ENCODE data around the gene ITGA2B.
"Not testable (repeated sequence)": the region's sequence is repeated elsewhere in the genome, so short reads cannot be mapped to it uniquely, and the experiment has no call there.

ITGA2B gene

GRCh38 chr17:44390250-44390870 lies 911 bp upstream of the ITGA2B start:
- no peak for DNase-seq

GRCh38 chr17:44389723-44390202 lies 314 bp upstream of the ITGA2B start:
- DNase-seq, result no peak

GRCh38 chr17:44387804-44388203 lies 1.6 kb downstream of the ITGA2B start:
- no peak for DNase-seq

GRCh38 chr17:44386182-44386525 lies 3.3 kb downstream of the ITGA2B start:
- no peak for DNase-seq

GRCh38 chr17:44385287-44386181 lies 3.9 kb downstream of the ITGA2B start:
- no peak for DNase-seq

GRCh38 chr17:44384823-44385286 lies 4.6 kb downstream of the ITGA2B start:
- DNase-seq, result no peak

- no peak for DNase-seq
Measured at GRCh38 chr17:44384281-44384822, 5.1 kb downstream of the ITGA2B start.

GRCh38 chr17:44383861-44384260 lies 5.6 kb downstream of the ITGA2B start:
- no peak for DNase-seq

GRCh38 chr17:44383363-44383762 lies 6.1 kb downstream of the ITGA2B start:
- DNase-seq, result no peak

- DNase-seq, result no peak
Measured at GRCh38 chr17:44382917-44383316, 6.5 kb downstream of the ITGA2B start.

- no peak for DNase-seq
Measured at GRCh38 chr17:44381810-44382305, 7.6 kb downstream of the ITGA2B start.

GRCh38 chr17:44380767-44381166 lies 8.7 kb downstream of the ITGA2B start:
- no peak for DNase-seq

- no peak for DNase-seq
Measured at GRCh38 chr17:44379887-44380286, 9.6 kb downstream of the ITGA2B start.

GRCh38 chr17:44378171-44378705 lies 11.2 kb downstream of the ITGA2B start:
- DNase-seq, result no peak

- DNase-seq, result no peak
Measured at GRCh38 chr17:44376779-44377178, 12.7 kb downstream of the ITGA2B start.

- DNase-seq, result no peak
Measured at GRCh38 chr17:44376124-44376523, 13.3 kb downstream of the ITGA2B start.

- DNase-seq, result no peak
Measured at GRCh38 chr17:44375196-44376017, 14.0 kb downstream of the ITGA2B start.

- DNase-seq, result no peak
Measured at GRCh38 chr17:44374306-44375195, 14.9 kb downstream of the ITGA2B start.

- no peak for DNase-seq
Measured at GRCh38 chr17:44372036-44372435, 17.4 kb downstream of the ITGA2B start.

GRCh38 chr17:44369414-44370023 lies 19.9 kb downstream of the ITGA2B start:
- not testable (repeated sequence) for DNase-seq
